B cell (primary cell): ENCODE data around the gene EN1.

Source experiments
- EZH2 ChIP-seq: IDR thresholded peaks from 2 replicates; pipeline ENCODE4 v1.6.1; 2012; ENCODE audit warnings: borderline replicate concordance, low read depth, mild to moderate bottlenecking, moderate library complexity, low read length; ENCODE audit not compliant: insufficient read depth, poor library complexity, severe bottlenecking
- TF ChIP-seq, protein P1 (sequence below): fragments of 200-600 bp; IDR thresholded peaks from one replicate; pipeline ENCODE4 v1.8.0; 2022; ENCODE audit warnings: antibody characterized with exemption, mild to moderate bottlenecking

DNA sequence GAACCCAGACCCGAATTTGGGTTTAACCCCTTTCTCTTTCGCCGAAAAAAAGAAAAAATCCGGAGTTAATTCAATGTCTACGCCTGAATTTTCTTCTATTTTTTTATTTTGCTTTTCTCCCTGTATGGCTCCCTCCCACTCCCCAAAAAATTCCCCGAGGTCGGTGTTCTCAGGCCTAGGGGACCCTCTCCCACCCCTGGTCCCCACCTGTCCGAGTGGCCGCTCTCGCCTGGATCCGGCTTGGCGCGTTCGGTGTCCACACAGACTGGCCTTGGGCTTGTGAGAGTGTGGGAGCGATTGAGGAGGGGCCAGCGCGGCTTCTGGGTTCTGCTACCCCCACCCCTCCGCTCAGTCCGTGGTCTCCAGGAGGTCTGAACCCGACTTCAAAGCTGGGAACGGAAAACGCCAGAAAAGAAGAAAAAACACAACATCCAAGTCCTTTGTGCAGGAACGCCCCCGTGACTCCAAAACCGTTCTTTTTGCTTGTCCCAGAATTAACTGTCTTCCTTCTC is 5.7 kb upstream of the EN1 start:
- TF ChIP-seq, protein P1, sequence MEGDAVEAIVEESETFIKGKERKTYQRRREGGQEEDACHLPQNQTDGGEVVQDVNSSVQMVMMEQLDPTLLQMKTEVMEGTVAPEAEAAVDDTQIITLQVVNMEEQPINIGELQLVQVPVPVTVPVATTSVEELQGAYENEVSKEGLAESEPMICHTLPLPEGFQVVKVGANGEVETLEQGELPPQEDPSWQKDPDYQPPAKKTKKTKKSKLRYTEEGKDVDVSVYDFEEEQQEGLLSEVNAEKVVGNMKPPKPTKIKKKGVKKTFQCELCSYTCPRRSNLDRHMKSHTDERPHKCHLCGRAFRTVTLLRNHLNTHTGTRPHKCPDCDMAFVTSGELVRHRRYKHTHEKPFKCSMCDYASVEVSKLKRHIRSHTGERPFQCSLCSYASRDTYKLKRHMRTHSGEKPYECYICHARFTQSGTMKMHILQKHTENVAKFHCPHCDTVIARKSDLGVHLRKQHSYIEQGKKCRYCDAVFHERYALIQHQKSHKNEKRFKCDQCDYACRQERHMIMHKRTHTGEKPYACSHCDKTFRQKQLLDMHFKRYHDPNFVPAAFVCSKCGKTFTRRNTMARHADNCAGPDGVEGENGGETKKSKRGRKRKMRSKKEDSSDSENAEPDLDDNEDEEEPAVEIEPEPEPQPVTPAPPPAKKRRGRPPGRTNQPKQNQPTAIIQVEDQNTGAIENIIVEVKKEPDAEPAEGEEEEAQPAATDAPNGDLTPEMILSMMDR, result no peak
- TF ChIP-seq EZH2, result peak; percentile 67
